GM12891 (cell line): ENCODE results near the gene CLCN1.

Experiments used
- PAX5 ChIP-seq: IDR thresholded peaks from 2 replicates; pipeline ENCODE4 v1.6.1; 2011; ENCODE audit warnings: low read length, moderate library complexity, mild to moderate bottlenecking; ENCODE audit not compliant: insufficient read depth, severe bottlenecking
- POLR2A ChIP-seq: IDR thresholded peaks from 2 replicates; pipeline ENCODE4 v1.6.1; 2011; ENCODE audit warnings: low read depth, low read length, control low read depth
- POLR2AphosphoS5 ChIP-seq: IDR thresholded peaks from 2 replicates; pipeline ENCODE4 v1.6.1; 2011; ENCODE audit warnings: low read depth, low read length, control low read depth
- SPI1 ChIP-seq: IDR thresholded peaks from 2 replicates; pipeline ENCODE4 v1.6.1; 2011; ENCODE audit warnings: low read depth, low read length, control low read depth
- TAF1 ChIP-seq: IDR thresholded peaks from 2 replicates; pipeline ENCODE4 v1.6.1; 2011; ENCODE audit warnings: low read depth, low read length, control low read depth

DNA sequence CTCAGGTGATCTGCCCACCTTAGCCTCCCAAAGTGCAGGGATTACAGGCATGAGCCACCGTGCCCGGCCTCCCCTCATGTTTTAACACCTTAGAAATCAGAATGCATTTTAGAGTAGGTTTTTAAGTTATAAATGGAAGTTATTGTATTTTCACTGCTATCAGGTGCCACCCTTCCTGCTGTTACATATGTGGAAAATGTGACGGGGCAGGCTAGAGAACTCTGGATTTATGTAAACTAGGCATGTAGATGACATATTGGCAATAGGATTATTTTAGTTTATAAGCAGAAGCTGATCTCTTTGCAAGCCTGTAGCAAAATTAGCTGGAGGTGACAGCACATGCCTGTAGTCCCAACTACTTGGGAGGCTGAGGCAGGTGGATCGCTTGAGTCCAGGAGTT lies 25.6 kb upstream of the CLCN1 start:
- TF ChIP-seq POLR2AphosphoS5: no peak
- TF ChIP-seq SPI1: no peak
- no peak for TF ChIP-seq POLR2A
- TF ChIP-seq TAF1: no peak
- TF ChIP-seq PAX5: no peak
